CD4-positive, CD25-positive, alpha-beta regulatory T cell (primary cell): ENCODE data around the gene SDCCAG8. TPM values are rescaled to one million over a fixed set of nuclear protein-coding genes. Genes with fewer than 3 reads are reported as not detected.

ENCODE experiments used
- ATAC-seq, 2 donors: fragments of 150-1000 bp; cut with Tn5 transposase; one replicate each; pipeline ENCODE4 v1.10.0; 2021; ENCODE audit warnings: low read depth in 2 of 2, moderate number of reproducible peaks in 2 of 2, moderate library complexity in 1 of 2
- DNase-seq, 3 donors: peaks; one replicate each; pipeline versions ENCODE4 v3.0.0 to v3.0.0-alpha.2; 2012 to 2022; ENCODE audit warnings: mixed read lengths in 1 of 3
- H3K27ac ChIP-seq: one replicate; pipeline ENCODE4 v1.7.0; 2013; ENCODE audit warnings: mild to moderate bottlenecking, low read length; ENCODE audit not compliant: insufficient read depth, poor library complexity, severe bottlenecking
- H3K27me3 ChIP-seq: one replicate; pipeline ENCODE4 v1.7.0; 2013; ENCODE audit warnings: low read length; ENCODE audit not compliant: control insufficient read depth, insufficient read depth
- H3K36me3 ChIP-seq: one replicate; pipeline ENCODE4 v1.7.0; 2013; ENCODE audit warnings: mild to moderate bottlenecking, low read length, moderate library complexity; ENCODE audit not compliant: control insufficient read depth, insufficient read depth
- H3K4me1 ChIP-seq: 2 replicates; pipeline ENCODE4 v1.7.0; 2013; ENCODE audit warnings: mild to moderate bottlenecking, low read length; ENCODE audit not compliant: insufficient read depth, control insufficient read depth, poor library complexity, severe bottlenecking
- H3K4me3 ChIP-seq: one replicate; pipeline ENCODE4 v1.7.0; 2013; ENCODE audit warnings: low read depth, mild to moderate bottlenecking, low read length, moderate library complexity
- H3K9me3 ChIP-seq, 2 experiments: 1 replicate in 1 of 2; 2 replicates in 1 of 2; pipeline ENCODE4 v1.7.0; 2013; ENCODE audit warnings: low read length in 2 of 2, mild to moderate bottlenecking in 1 of 2, moderate library complexity in 1 of 2; ENCODE audit not compliant: control insufficient read depth in 2 of 2
- H3K27ac Mint-ChIP-seq, 3 donors: one replicate each; pipeline ENCODE4 v1.8.0; 2020 to 2022; ENCODE audit warnings: mild to moderate bottlenecking in 3 of 3, mixed read lengths in 3 of 3, moderate library complexity in 2 of 3
- H3K27me3 Mint-ChIP-seq: one replicate; pipeline ENCODE4 v1.8.0; 2022; ENCODE audit warnings: mild to moderate bottlenecking, mixed read lengths
- H3K36me3 Mint-ChIP-seq: one replicate; pipeline ENCODE4 v1.8.0; 2020; ENCODE audit warnings: mixed read lengths
- H3K4me1 Mint-ChIP-seq, 4 donors: one replicate each; pipeline ENCODE4 v1.8.0; 2020 to 2022; ENCODE audit warnings: mixed read lengths in 4 of 4, mild to moderate bottlenecking in 1 of 4
- H3K4me3 Mint-ChIP-seq, 4 donors: one replicate each; pipeline ENCODE4 v1.8.0; 2020 to 2022; ENCODE audit warnings: mild to moderate bottlenecking in 4 of 4, mixed read lengths in 4 of 4, moderate library complexity in 3 of 4
- H3K9me3 Mint-ChIP-seq, 7 donors: one replicate each; pipeline ENCODE4 v1.8.0; 2020 to 2022; ENCODE audit warnings: mixed read lengths in 7 of 7, mild to moderate bottlenecking in 3 of 7, moderate library complexity in 2 of 7
- polyA plus RNA-seq, 4 donors: library from polyadenylated mRNA; unstranded; fragments of 300-500 nt; fragmentation: Illumina TruSeq; gene quantifications; one replicate each; pipeline ENCODE4 v1.2.3, GENCODE V29; 2021
- total RNA-seq: library from RNA; stranded (reverse); gene quantifications from one replicate; pipeline ENCODE4 v1.2.3, GENCODE V29; 2022

Gene SDCCAG8
- total and polyA plus RNA-seq, 5 donors from 2014 or later = 19.4 to 28.5 (median 22.7) TPM

DNA sequence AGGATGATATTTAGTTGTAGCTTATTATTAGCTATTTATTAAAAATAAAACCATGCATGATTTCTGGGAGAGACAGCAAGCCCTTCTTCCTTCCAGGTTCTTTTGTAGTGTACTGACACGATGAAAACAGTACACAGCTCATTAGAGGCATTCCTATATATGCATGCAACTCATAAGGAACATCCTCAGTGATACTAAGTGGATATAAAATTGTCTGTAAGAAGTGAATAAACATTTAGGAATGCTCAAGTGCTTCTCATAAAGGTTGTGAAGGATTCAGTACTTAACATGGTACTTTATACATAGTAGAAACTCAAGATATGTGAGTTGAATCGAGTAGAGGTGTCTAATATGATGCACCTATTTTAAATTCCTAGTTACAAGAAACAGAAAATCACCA is 287.7 kb downstream of the SDCCAG8 start:
- Histone ChIP-seq H3K27me3 (no peaks in the 10 kb centered on the region), H3K36me3 (peaks cover 11% of the 10 kb centered on the region), H3K9me3 (no peaks in the 10 kb centered on the region), H3K27ac (no peak overlapping the region), H3K4me1 (no peaks in the 10 kb centered on the region), H3K4me3 (no peak overlapping the region)
- Mint-ChIP-seq H3K27me3 (no peaks in the 10 kb centered on the region), H3K4me1 (peaks cover 0 to 10% (median 0%) of the 10 kb centered on the region in 4 donors), H3K27ac (no peak overlapping the region), H3K36me3 (peaks cover 27% of the 10 kb centered on the region), H3K4me3 (no peak overlapping the region), H3K9me3 (peaks cover 0 to 4% (median 0%) of the 10 kb centered on the region in 7 donors)
- no peak for ATAC-seq
- DNase-seq = no peak

DNA sequence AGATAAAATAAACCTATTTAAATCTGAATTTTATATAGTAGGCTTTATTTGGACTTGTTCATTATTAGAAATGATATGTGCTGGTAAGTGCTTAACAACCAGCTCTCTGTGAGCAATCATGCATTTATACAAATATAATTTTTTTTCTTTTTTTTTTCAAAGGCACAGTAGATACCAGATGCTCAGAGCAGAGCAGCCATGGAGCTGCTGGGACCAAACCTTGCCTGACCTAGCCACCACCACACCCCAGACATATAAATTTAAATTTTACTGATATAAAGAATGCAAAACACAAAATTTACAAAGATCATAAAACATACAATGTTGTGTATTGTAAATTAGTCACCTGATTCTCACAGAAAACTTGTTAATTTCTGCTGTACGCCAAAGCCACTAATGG is 290.6 kb downstream of the SDCCAG8 start:
- H3K4me1 Mint-ChIP-seq = peaks cover 0 to 9% (median 4%) of the 10 kb centered on the region in 4 donors
- peaks cover 0 to 1% (median 0%) of the 10 kb centered on the region in 7 donors for H3K9me3 Mint-ChIP-seq
- Histone ChIP-seq H3K27me3 (no peaks in the 10 kb centered on the region), H3K36me3 (peaks cover 15% of the 10 kb centered on the region), H3K4me3 (no peak overlapping the region), H3K4me1 (no peaks in the 10 kb centered on the region), H3K27ac (no peak overlapping the region), H3K9me3 (no peaks in the 10 kb centered on the region)
- H3K36me3 Mint-ChIP-seq = peaks cover 43% of the 10 kb centered on the region
- no peak for ATAC-seq
- no peak overlapping the region for H3K27ac Mint-ChIP-seq
- no peak for DNase-seq
- H3K27me3 Mint-ChIP-seq = no peaks in the 10 kb centered on the region
- H3K4me3 Mint-ChIP-seq = no peak overlapping the region

DNA sequence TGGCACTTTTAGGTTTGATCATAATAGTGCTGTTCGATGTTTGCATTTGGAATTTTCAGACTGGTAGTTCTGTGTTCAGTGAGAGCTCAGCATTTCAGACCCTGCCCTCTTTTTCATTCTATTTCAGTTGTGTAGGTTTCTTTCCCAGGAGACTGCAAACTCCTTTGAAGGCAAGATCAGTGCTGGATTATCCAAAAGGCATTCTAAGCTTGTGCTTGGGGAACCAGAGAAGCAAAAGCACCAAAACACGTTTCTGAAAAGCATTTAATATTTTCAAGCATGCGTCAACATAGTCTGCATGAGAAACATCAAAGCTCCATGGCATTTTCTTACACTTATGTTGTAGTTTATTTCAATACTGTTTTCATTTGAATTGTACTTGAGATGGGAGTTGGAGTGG is 292.1 kb downstream of the SDCCAG8 start:
- ATAC-seq = no peak
- Histone ChIP-seq H3K4me3 (no peak overlapping the region), H3K4me1 (no peaks in the 10 kb centered on the region), H3K36me3 (peaks cover 15% of the 10 kb centered on the region), H3K9me3 (no peaks in the 10 kb centered on the region), H3K27me3 (no peaks in the 10 kb centered on the region), H3K27ac (no peak overlapping the region)
- DNase-seq = no peak
- no peak overlapping the region for H3K4me3 Mint-ChIP-seq
- no peak overlapping the region for H3K27ac Mint-ChIP-seq
- no peaks in the 10 kb centered on the region for H3K27me3 Mint-ChIP-seq
- peaks cover 0 to 1% (median 0%) of the 10 kb centered on the region in 7 donors for H3K9me3 Mint-ChIP-seq
- H3K4me1 Mint-ChIP-seq = peaks cover 0 to 8% (median 4%) of the 10 kb centered on the region in 4 donors
- peaks cover 45% of the 10 kb centered on the region for H3K36me3 Mint-ChIP-seq

DNA sequence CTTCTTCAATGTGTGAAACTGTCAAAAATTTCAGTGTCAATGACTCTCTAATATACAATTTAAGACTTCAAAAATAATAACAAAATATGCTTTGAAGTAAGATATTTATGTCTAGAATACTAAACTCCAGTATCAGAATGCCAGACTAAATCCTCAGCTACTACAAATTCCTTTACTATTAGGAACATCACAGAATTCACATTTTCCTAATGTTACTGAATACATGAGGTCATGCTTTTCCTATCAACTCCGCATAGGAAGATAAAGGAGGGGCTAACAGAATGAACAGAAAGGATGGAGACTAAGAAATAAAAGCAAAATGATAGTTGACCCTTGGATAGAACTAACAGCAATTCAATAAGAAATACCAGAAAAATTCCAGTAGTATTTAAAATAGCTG is 292.7 kb downstream of the SDCCAG8 start:
- H3K27ac Mint-ChIP-seq = no peak overlapping the region
- ATAC-seq = no peak
- no peaks in the 10 kb centered on the region for H3K27me3 Mint-ChIP-seq
- H3K4me3 Mint-ChIP-seq = no peak overlapping the region
- no peak for DNase-seq
- no peak overlapping the region for H3K27ac ChIP-seq
- no peaks in the 10 kb centered on the region for H3K27me3 ChIP-seq
- no peaks in the 10 kb centered on the region for H3K4me1 ChIP-seq
- H3K4me3 ChIP-seq = no peak overlapping the region
- H3K9me3 ChIP-seq = no peaks in the 10 kb centered on the region
- H3K9me3 Mint-ChIP-seq = no peaks in the 10 kb centered on the region
- peaks cover 42% of the 10 kb centered on the region for H3K36me3 Mint-ChIP-seq
- peaks cover 15% of the 10 kb centered on the region for H3K36me3 ChIP-seq
- H3K4me1 Mint-ChIP-seq = peaks cover 0 to 8% (median 3%) of the 10 kb centered on the region in 4 donors

DNA sequence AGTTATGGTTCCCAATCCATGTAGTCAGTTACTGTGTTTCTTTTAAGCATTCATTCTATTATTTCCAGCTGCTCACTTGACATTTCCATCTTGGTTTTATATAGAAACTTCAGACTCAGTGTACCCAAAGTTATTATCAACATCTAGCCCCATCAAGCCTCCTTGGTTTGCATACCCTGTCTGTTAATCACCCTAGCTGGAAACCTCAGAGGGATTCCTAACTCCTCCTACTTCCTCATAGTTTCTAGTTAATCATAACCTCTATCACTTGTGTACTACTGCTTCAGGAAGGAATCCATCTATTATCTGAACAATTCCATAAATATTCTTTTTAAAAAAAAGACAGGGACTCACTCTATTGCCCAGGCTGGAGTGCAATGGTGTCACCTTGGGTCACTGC is 293.3 kb downstream of the SDCCAG8 start:
- no peak for ATAC-seq

More for the DNA sequence above, 293.3 kb downstream of the SDCCAG8 start:
- Mint-ChIP-seq H3K27ac (no peak overlapping the region), H3K9me3 (no peaks in the 10 kb centered on the region), H3K27me3 (no peaks in the 10 kb centered on the region), H3K4me3 (no peak overlapping the region), H3K4me1 (peaks cover 0 to 8% (median under 1%) of the 10 kb centered on the region in 4 donors), H3K36me3 (peaks cover 38% of the 10 kb centered on the region)
- Histone ChIP-seq H3K36me3 (peaks cover 12% of the 10 kb centered on the region), H3K27me3 (no peaks in the 10 kb centered on the region), H3K4me1 (no peaks in the 10 kb centered on the region), H3K4me3 (no peak overlapping the region), H3K27ac (no peak overlapping the region), H3K9me3 (no peaks in the 10 kb centered on the region)
- DNase-seq = no peak

Other genes starting within 250 kb of the SDCCAG8 start
- 35.5 TPM for gene CEP170, start 760 bp upstream of the SDCCAG8 start, total RNA-seq
- gene CEP170, start 760 bp upstream of the SDCCAG8 start, polyA plus RNA-seq = 10 to 100 TPM in 1 of 4 donors, 1 to 10 TPM in 3; 6.8 to 13.0 (median 8.1) TPM